GM19239 (cell line): ENCODE results near the gene ATG3.
"Not testable (repeated sequence)": the region's sequence is repeated elsewhere in the genome, so short reads cannot be mapped to it uniquely, and the experiment has no call there.

Source experiments
- DNase-seq: peaks from one replicate; pipeline ENCODE4 v3.0.0; 2011; ENCODE audit warnings: low spot score; ENCODE audit not compliant: insufficient read length
- FAIRE-seq: peaks from 2 replicates; lab custom pipeline; 2011; peaks lifted over from hg19 to GRCh38; lab: Jason Lieb, UNC

Gene ATG3

GRCh38 chr3:112564247-112564939 lies 2.6 kb upstream of the ATG3 start:
- not testable (repeated sequence) for FAIRE-seq, DNase-seq

DNA sequence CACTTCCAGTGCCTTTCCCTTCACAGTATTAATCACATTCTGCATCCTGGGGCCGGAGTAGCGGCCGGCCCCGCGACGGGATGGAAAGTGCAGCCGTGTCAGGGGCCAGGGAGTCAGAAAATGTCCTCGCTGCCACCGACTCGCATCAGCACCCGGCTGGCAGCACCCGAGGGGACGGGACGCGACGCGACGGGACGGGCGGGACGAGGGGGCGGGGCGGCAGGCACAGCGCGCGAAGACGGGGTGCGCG lies 353 bp downstream of the ATG3 start:
- DNase-seq (peak; percentile 37), FAIRE-seq (no peak)

- DNase-seq (peak; percentile 36), FAIRE-seq (peak; percentile 80)
Observed at GRCh38 chr3:112560721-112561483, 860 bp downstream of the ATG3 start.

DNA sequence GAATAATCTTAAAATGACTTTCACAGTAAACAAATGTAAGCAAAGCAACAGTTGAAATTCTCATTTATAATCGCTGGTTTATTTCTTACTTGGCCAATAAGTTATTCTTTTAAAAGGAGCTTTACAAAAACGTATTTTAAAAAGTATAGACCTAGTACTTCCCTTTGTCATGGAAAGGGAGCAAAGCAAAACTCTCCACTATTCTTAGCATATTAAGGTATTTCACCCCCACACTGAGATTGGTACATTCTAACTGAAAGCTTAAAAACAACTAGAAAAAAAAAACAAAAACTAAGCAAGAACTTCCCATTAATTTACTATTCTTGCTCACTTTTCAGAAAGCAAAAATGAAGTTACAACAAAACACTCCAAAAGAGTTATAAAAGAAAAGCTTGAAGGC lies 1.5 kb downstream of the ATG3 start:
- FAIRE-seq (peak; percentile 49), DNase-seq (no peak)

GRCh38 chr3:112557976-112558375 lies 3.8 kb downstream of the ATG3 start:
- no peak for DNase-seq
- FAIRE-seq: no peak

DNA sequence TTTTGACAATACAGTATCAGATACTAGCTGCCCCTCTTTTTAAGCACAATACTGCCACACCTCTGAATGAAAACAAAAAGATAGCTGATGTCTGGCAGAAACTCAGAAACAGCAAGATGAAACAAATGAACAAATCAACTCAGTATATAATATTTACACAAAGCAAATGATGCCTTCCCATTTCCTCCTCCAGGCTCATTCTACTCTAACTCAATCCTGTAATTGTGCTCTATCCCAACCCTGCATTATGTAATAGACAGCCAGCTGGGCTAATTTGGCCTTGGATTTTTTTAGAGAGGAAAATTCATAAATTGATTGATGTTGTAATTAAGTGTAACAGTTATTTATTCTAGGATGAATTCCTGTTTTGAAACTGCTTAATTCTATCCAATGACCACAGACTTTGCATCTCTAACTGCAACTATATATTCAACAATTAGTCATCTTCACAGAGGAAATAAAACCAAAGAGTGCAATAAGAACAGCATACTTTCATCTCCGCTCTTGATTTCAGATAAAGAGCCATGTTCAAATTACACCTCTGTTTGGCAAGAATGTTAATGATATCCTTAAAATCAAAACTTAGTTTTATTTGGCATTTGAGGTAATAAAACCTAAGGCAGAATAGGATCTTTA lies 6.1 kb downstream of the ATG3 start:
- FAIRE-seq: peak; percentile 21

GRCh38 chr3:112550859-112551258 lies 10.9 kb downstream of the ATG3 start:
- FAIRE-seq (peak; percentile 40), DNase-seq (no peak)

More for the DNA sequence above, 6.1 kb downstream of the ATG3 start:
- DNase-seq: no peak

- FAIRE-seq (peak; percentile 31), DNase-seq (no peak)
Observed at GRCh38 chr3:112546216-112546759, 15.5 kb downstream of the ATG3 start.

DNA sequence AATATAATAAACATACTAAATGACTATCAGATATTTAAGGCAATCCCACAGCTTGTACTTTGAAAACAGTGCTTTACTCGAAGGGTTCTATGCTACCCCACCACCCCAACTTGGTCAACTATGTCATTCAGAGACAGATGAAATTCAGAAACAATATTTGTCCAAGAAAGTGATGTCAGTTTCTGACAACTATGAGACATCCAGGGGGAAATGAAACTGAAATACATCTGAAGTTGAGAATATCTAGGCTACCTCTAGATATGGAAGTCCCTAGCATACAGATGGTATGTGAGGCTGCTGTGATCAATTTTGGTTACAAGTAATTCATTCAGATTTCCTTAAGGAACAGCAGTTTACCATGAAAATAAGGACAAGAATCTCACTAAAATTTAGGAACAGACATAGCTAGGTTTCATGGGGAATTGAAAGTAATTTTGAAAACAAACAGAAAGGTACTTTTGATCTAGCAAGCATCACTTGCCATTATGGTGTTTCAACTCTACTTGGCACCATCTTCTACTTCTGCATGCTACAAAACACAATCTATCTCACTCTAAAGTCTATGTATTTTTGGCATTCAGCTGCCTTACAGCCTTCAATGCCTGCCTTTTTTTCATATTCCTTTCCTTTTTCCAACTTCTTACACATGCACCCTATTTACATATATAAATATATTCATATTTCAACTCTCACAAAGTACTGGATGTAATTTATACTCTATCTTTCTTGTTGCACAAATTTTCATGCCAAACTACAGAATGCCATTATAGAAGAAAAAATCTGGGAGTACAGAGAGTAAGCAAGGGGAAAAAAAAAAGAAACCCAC lies 21.7 kb downstream of the ATG3 start:
- DNase-seq (peak; percentile 15), FAIRE-seq (peak; percentile 94)

DNA sequence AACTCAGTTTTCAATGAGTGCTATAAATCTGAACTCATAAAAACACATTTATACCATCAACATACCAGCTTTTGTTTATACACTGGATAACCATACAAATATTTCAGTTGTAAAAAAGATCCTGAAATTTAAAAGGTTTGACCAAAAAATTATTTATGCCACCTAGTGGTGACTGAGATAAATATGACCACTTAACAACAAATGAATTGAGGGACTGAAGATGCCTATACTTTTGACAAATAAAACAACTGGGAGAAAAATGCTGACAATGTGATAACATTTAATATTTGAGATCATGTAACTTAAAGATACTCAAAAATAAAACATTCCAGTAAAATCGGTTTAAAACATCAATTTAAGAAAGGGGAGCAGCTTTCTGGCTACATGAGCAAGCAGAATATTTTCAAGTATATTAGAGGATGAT lies 30.4 kb downstream of the ATG3 start:
- FAIRE-seq (peak; percentile 92), DNase-seq (no peak)

GRCh38 chr3:112530573-112530972 lies 31.2 kb downstream of the ATG3 start:
- DNase-seq: no peak
- FAIRE-seq: no peak

DNA sequence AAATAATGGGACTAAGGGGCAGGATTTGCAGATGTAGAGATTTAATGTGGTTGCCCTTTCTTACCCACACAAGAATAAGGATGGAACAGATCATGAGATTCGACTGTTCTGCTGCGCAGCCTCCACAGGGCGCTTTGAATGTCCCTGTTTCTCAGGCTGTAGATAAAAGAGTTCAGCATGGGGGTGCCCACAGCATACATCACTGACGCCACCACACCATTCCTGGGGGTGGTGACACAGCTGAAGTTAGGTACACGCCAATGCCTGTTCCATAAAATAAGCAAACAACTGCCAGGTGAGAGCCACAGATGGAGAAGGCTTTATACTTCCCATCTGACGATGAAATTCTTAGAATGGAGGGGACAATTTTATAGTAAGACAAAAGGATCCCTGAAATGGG lies 37.6 kb downstream of the ATG3 start:
- not testable (repeated sequence) for DNase-seq, FAIRE-seq

DNA sequence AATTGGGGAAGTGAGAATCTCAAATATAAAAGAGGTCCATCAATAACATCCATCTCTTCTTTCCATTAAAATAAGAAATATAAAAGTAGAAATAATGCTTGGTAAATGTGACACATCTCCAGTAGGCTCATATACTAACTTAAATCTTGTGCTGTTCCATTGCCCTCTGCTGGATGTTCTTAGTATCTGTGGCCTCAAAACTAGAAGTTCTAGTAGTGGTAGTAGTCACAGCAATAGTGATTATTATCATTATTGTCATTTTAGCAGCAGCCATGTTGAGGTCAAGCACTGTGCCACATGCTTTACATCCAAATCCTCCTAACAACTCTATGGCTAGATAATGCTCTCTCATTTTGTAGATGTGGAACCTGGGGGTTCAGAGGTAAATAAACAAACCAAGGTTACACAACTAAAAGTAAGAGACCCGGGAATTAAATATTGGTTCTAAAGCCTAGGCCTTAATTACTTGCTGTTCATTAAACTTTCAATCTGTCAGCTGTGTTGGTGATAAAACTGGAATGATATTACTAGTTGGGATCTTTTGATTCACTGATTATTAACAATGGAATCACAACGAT lies 42.2 kb downstream of the ATG3 start:
- DNase-seq: no peak
- FAIRE-seq: peak; percentile 92

DNA sequence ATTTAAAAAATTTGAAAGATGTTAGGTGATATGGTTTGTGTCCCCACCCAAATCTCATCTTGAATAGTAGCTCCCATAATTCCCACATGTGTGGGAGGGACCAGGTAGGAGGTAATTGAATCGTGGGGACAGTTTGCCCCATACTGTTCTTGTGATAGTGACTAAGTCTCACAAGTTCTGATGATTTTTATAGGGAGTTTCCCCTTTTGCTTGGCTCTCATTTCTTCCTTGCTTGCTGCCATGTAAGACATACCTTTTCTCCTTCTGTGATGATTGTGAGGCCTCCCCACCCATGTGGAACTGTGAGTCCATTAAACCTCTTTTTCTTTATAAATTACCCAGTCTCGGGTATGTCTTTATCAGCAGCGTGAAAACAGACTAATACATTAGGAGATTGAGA lies 42.8 kb downstream of the ATG3 start:
- FAIRE-seq, DNase-seq: not testable (repeated sequence)

GRCh38 chr3:112514527-112515128 lies 47.1 kb downstream of the ATG3 start:
- DNase-seq (peak; percentile 32), FAIRE-seq (peak; percentile 99)

GRCh38 chr3:112512320-112512719 lies 49.4 kb downstream of the ATG3 start:
- no peak for FAIRE-seq
- no peak for DNase-seq

DNA sequence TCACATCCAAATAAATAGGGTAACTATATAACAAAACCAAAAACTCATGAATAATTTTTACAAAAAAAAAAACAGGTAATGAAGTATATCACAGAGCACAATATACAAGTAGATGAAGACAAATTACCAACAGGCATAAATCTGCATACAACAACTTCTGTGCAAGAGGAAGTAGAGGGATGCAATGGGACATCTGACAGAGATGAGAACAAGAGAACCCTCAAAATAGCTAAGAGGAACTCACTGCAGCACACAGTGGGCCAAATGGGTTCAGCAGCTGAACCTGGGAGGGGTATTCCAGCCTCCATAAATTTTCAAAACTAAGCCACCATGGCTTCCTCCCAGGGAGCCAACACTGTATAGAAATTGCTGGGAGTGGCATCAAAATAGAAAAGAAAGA lies 52.9 kb downstream of the ATG3 start:
- DNase-seq (no peak), FAIRE-seq (peak; percentile 81)

- DNase-seq (no peak), FAIRE-seq (no peak)
Observed at GRCh38 chr3:112508261-112508660, 53.5 kb downstream of the ATG3 start.

DNA sequence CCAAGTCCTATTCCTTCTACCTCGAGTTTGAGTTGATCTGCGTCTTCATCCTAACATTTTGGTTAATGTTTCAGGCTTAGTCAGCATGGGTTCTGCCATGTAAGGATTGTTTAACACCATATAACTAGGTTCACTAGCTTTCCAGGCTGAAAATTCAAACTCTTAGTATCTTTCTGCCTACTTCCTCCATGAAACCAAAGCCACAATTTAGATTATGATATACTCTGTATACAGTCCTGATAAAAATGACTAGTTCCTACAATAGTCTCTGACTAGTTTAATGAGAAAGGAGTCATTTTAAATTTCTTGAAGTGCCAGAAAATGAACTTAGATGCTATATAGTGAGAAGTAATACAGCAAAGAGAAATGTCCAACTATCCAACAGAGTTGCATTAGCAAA lies 55.9 kb downstream of the ATG3 start:
- no peak for FAIRE-seq
- no peak for DNase-seq
